Bone marrow (tissue), 2 donors: Measurements from ENCODE around the gene CALML3.
"Not testable (repeated sequence)": the region's sequence is repeated elsewhere in the genome, so short reads cannot be mapped to it uniquely, and the experiment has no call there.

Experiments used
- DNase-seq, 2 donors: peaks; one replicate each; lab custom pipeline; 2025; lab: John Stamatoyannopoulos, UW

The CALML3 gene

GRCh38 chr10:5555881-5556280 lies 31.1 kb downstream of the CALML3 start:
- no peak for DNase-seq

GRCh38 chr10:5556576-5556975 lies 31.8 kb downstream of the CALML3 start:
- DNase-seq, result no peak

- no peak for DNase-seq
Measured at GRCh38 chr10:5557040-5557721, 32.4 kb downstream of the CALML3 start.

- no peak for DNase-seq
Measured at GRCh38 chr10:5557799-5558771, 33.3 kb downstream of the CALML3 start.

- not testable (repeated sequence) for DNase-seq
Measured at GRCh38 chr10:5559022-5559421, 34.3 kb downstream of the CALML3 start.

GRCh38 chr10:5559642-5560141 lies 34.9 kb downstream of the CALML3 start:
- DNase-seq, result no peak

- DNase-seq, result no peak
Measured at GRCh38 chr10:5560142-5560816, 35.5 kb downstream of the CALML3 start.

GRCh38 chr10:5560817-5561703 lies 36.3 kb downstream of the CALML3 start:
- DNase-seq, result no peak

- no peak for DNase-seq
Measured at GRCh38 chr10:5561704-5562645, 37.2 kb downstream of the CALML3 start.

GRCh38 chr10:5563321-5563961 lies 38.7 kb downstream of the CALML3 start:
- DNase-seq, result no peak

GRCh38 chr10:5563991-5564536 lies 39.3 kb downstream of the CALML3 start:
- no peak for DNase-seq

GRCh38 chr10:5564537-5565204 lies 39.9 kb downstream of the CALML3 start:
- DNase-seq, result no peak

GRCh38 chr10:5565205-5565545 lies 40.4 kb downstream of the CALML3 start:
- no peak for DNase-seq

- DNase-seq, result no peak
Measured at GRCh38 chr10:5565671-5566581, 41.2 kb downstream of the CALML3 start.

GRCh38 chr10:5566614-5567013 lies 41.9 kb downstream of the CALML3 start:
- DNase-seq, result no peak

GRCh38 chr10:5567477-5567876 lies 42.7 kb downstream of the CALML3 start:
- DNase-seq, result no peak

- DNase-seq, result no peak
Measured at GRCh38 chr10:5568984-5569383, 44.2 kb downstream of the CALML3 start.

- DNase-seq, result no peak
Measured at GRCh38 chr10:5569568-5569967, 44.8 kb downstream of the CALML3 start.
